Measurements from ENCODE around the gene RCE1. TPM values are rescaled to one million over a fixed set of nuclear protein-coding genes. Genes with fewer than 3 reads are reported as not detected.

Gene RCE1
- total and polyA plus RNA-seq, 9 donors: 9.9 to 17.3 (median 13.7) TPM

DNA sequence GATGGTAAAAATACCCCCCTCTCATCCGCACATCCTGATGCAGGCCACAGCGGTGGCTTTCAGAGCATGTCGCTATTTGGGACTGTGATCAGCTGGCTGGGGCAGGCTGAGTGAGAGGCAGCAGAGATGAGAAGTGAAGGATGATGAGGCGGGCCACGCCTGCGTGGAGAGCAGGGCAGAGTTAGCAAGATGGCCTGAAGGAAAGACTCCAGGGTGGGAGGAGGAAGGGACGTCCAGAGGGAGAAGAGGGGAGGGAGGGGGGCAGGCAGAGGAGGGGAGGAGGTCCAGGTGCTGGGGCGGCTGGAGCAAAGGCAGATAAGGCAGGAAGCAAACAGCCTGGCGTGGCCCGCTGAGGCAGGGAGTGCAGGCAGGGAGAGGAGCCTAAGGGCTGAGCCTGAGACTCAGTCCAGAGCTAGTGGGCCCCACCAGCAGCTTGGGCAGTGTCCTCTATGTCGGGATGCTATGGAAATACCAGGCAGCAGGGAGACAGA is 42.8 kb downstream of the RCE1 start:
- 48% methylated on average over 9 of the region's 11 CpGs for WGBS (ENCODE audit: insufficient coverage)
- Histone ChIP-seq H3K27ac (ENCODE audit: low read length) (no peak overlapping the region), H3K27me3 (ENCODE audit: control insufficient read depth, insufficient read depth, low read length) (no peaks in the 10 kb centered on the region), H3K9me3 (replicated peaks; ENCODE audit: control insufficient read depth, low read depth, low read length) (no peaks in the 10 kb centered on the region), H3K4me3 (ENCODE audit: low read length) (no peak overlapping the region), H3K36me3 (ENCODE audit: control insufficient read depth, insufficient read depth, low read length) (no peaks in the 10 kb centered on the region), H3K4me1 (ENCODE audit: control insufficient read depth, insufficient read depth, low read length) (peaks cover 39% of the 10 kb centered on the region)
- no peak for DNase-seq

DNA sequence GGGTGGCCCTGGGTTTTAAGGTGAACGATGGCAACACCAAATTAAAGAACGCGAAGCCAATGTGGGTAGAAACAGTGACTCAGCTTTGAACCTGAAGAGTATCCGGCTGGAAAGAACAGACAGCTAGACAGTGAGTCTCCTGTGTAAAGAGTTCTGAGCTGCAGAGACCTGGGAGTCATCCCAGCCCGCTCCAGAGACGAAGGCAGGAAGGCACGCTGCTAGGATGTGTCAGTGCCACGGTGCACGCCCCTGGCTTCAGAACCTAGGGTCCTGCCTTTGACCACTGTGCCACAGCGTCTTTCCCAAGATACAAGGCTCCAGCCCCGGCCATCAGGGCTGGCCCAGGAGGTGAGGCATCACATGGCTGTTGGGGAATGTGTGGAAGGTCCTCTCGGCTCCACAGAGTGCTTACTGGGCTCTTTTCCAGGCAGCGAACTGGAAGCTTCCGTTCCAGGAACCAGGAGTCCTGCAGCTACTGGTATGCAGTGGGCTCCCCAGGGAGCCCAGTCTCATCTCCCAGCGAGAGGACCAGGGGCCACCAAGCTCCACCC is 43.5 kb downstream of the RCE1 start:
- 75% methylated on average over 14 of the region's 15 CpGs for WGBS (ENCODE audit: insufficient coverage)
- Histone ChIP-seq H3K4me1 (ENCODE audit: control insufficient read depth, insufficient read depth, low read length) (peaks cover 31% of the 10 kb centered on the region), H3K9me3 (replicated peaks; ENCODE audit: control insufficient read depth, low read depth, low read length) (no peaks in the 10 kb centered on the region), H3K4me3 (ENCODE audit: low read length) (no peak overlapping the region), H3K27me3 (ENCODE audit: control insufficient read depth, insufficient read depth, low read length) (no peaks in the 10 kb centered on the region), H3K27ac (ENCODE audit: low read length) (no peak overlapping the region), H3K36me3 (ENCODE audit: control insufficient read depth, insufficient read depth, low read length) (no peaks in the 10 kb centered on the region)
- no peak for DNase-seq

DNA sequence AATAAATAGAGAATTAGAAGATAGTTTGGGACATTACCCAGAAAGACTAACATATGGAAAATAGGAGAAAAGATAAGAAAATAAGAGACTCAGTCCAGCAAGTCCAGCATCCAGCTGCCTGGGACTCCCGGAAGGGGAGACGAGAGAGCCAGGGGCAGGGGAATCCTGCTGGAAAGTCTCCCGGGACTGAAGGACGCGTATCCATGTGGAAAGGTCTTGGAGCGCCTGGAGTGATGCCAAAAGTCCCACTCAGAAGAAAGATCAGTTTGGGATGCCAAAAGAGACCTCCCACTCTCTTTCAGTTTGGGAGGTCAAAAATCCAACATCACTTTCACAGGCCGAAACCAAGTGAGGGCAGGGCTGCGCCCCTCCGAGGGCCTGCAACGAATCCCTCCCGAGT is 44.3 kb downstream of the RCE1 start:
- Histone ChIP-seq H3K4me1 (ENCODE audit: control insufficient read depth, insufficient read depth, low read length) (peaks cover 23% of the 10 kb centered on the region), H3K27me3 (ENCODE audit: control insufficient read depth, insufficient read depth, low read length) (no peaks in the 10 kb centered on the region), H3K27ac (ENCODE audit: low read length) (no peak overlapping the region), H3K4me3 (ENCODE audit: low read length) (no peak overlapping the region), H3K36me3 (ENCODE audit: control insufficient read depth, insufficient read depth, low read length) (no peaks in the 10 kb centered on the region), H3K9me3 (replicated peaks; ENCODE audit: control insufficient read depth, low read depth, low read length) (no peaks in the 10 kb centered on the region)
- DNase-seq: peak; percentile 49
- WGBS (ENCODE audit: insufficient coverage): 75% methylated on average over 5 of the region's 11 CpGs

DNA sequence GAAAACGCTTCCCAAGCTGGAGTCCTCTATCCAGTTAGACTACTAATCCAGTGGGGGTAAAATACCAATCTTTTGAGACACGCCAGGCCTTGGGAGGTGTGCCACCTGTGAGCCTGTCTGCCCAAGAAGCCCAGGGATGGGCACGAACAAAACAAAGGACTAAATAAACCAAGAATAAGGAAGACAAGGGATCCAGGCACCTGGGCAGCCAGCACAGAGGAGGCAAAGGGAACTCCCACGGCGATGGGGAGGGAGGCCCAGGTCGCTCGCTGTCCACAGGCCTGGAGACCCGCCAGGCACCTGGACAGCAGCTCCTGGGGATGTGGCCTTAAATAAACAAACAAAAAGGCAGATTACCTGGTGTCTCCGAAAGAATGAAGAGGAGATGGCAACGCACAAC is 45.0 kb downstream of the RCE1 start:
- Histone ChIP-seq H3K4me1 (ENCODE audit: control insufficient read depth, insufficient read depth, low read length) (peaks cover 16% of the 10 kb centered on the region), H3K27me3 (ENCODE audit: control insufficient read depth, insufficient read depth, low read length) (no peaks in the 10 kb centered on the region), H3K9me3 (replicated peaks; ENCODE audit: control insufficient read depth, low read depth, low read length) (no peaks in the 10 kb centered on the region), H3K27ac (ENCODE audit: low read length) (no peak overlapping the region), H3K4me3 (ENCODE audit: low read length) (no peak overlapping the region), H3K36me3 (ENCODE audit: control insufficient read depth, insufficient read depth, low read length) (no peaks in the 10 kb centered on the region)
- WGBS (ENCODE audit: insufficient coverage): 90% methylated on average over 7 of the region's 10 CpGs
- no peak for DNase-seq

DNA sequence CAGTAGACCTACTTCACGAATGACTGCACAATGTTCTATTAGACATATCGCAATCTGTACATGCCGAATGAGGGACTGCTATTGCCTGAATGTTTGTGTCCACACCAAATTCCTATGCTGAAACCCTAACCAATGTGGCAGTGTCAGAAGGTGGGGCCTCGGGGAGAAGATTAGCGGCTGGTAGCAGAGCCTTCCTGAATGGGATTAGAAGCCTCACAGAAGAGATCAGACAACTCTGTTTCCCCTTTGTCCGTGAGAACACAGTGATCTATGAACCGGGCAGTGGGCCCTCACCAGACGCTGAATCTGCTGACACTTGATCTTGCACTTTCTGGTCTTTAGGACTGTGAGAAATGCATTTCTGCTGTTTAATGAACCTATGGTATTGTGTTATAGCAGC is 46.7 kb downstream of the RCE1 start:
- Histone ChIP-seq H3K27me3 (ENCODE audit: control insufficient read depth, insufficient read depth, low read length) (no peaks in the 10 kb centered on the region), H3K36me3 (ENCODE audit: control insufficient read depth, insufficient read depth, low read length) (no peaks in the 10 kb centered on the region), H3K4me3 (ENCODE audit: low read length) (no peak overlapping the region), H3K9me3 (replicated peaks; ENCODE audit: control insufficient read depth, low read depth, low read length) (no peaks in the 10 kb centered on the region), H3K27ac (ENCODE audit: low read length) (no peak overlapping the region), H3K4me1 (ENCODE audit: control insufficient read depth, insufficient read depth, low read length) (peaks cover 15% of the 10 kb centered on the region)
- no peak for DNase-seq
- WGBS (ENCODE audit: insufficient coverage): 57% methylated on average over 5 of the region's 8 CpGs

DNA sequence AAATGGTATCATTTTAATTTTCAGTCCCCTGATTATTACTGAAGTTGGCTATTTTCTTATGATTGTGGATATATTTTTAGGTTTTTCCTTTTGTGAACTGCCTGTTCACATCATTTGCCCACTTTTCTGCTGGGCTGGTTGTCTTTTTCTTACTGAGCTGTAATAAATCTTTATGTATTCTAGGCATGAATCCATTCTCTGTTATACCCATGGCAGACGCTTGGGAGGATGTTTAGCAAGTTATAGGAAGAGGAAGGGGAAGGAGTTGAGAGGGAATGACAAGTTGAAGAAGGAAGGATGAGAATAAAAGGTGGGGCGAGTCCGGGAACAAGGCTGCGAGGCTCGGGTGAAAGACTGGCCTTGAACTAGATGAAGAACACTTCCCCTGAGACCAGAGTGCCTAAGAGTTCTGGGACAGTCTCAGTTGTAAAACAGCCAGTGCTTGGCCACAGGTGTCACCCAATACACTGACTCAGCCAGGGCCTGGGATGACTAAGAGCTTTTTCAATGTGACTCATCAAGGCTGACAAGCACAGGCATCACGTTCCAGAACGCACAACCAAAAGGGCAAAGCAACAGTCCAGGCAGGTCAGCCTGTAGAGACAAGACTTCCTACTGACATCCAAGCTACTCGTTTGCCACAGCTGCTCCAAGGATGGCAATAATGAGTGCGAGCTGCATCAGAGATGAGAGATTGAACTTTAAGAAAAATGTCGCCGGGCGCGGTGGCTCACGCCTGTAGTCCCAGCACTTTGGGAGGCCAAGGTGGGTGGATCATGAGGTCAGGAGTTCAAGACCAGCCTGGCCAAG is 48.8 kb downstream of the RCE1 start:
- Histone ChIP-seq H3K4me1 (ENCODE audit: control insufficient read depth, insufficient read depth, low read length) (peaks cover 10% of the 10 kb centered on the region), H3K27ac (ENCODE audit: low read length) (no peak overlapping the region), H3K36me3 (ENCODE audit: control insufficient read depth, insufficient read depth, low read length) (no peaks in the 10 kb centered on the region), H3K9me3 (replicated peaks; ENCODE audit: control insufficient read depth, low read depth, low read length) (no peaks in the 10 kb centered on the region), H3K4me3 (ENCODE audit: low read length) (no peak overlapping the region), H3K27me3 (ENCODE audit: control insufficient read depth, insufficient read depth, low read length) (no peaks in the 10 kb centered on the region)
- DNase-seq: peak; percentile 24
- 63% methylated on average over 7 of the region's 14 CpGs for WGBS (ENCODE audit: insufficient coverage)

DNA sequence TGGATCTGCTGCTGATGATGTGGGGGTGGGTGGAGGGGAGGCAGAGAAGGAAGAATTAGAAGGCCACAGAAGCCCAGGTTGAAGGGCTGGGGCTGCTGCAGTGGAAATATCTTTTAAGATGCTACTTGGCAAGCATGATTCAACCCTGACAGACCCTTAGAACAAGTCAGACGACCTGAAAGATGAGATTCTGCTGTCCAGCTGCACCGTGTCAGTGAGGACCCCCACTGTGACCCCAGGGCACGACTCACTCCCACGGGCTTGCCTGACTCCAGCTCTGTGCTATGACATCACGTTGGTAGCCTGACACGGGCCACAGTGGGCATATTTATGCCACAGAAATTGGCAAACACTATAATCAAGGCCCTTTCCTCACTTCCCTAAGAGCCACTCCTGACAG is 49.7 kb downstream of the RCE1 start:
- no peak for DNase-seq
- H3K9me3 ChIP-seq (replicated peaks; ENCODE audit: control insufficient read depth, low read depth, low read length): no peaks in the 10 kb centered on the region
- H3K27me3 ChIP-seq (ENCODE audit: control insufficient read depth, insufficient read depth, low read length): no peaks in the 10 kb centered on the region
- H3K4me3 ChIP-seq (ENCODE audit: low read length): no peak overlapping the region
- H3K36me3 ChIP-seq (ENCODE audit: control insufficient read depth, insufficient read depth, low read length): no peaks in the 10 kb centered on the region
- H3K27ac ChIP-seq (ENCODE audit: low read length): no peak overlapping the region
- H3K4me1 ChIP-seq (ENCODE audit: control insufficient read depth, insufficient read depth, low read length): peaks cover 7% of the 10 kb centered on the region
- 51% methylated on average over 6 of the region's 6 CpGs for WGBS (ENCODE audit: insufficient coverage)

DNA sequence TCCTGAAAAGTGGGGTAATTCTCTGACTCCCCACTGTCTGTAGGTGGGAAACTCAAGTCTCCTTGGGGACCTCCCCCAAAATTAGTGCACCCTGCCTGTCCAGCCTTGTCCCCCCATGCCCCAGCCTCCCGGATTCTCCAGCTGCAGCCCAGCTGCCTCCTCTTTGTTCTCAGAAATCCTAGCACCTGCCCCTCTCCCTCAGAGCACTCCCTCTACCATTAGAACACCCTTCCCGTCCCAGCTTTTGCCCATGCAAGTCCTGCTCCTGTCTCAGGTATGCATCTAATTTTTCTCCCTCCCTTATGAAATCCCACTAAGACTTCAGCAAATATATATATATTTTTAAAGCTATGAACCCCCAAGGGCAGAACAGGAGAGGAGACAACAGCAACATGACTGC is 50.9 kb downstream of the RCE1 start:
- Histone ChIP-seq H3K36me3 (ENCODE audit: control insufficient read depth, insufficient read depth, low read length) (no peaks in the 10 kb centered on the region), H3K27me3 (ENCODE audit: control insufficient read depth, insufficient read depth, low read length) (no peaks in the 10 kb centered on the region), H3K9me3 (replicated peaks; ENCODE audit: control insufficient read depth, low read depth, low read length) (no peaks in the 10 kb centered on the region), H3K4me1 (ENCODE audit: control insufficient read depth, insufficient read depth, low read length) (peaks cover 7% of the 10 kb centered on the region), H3K4me3 (ENCODE audit: low read length) (no peak overlapping the region), H3K27ac (ENCODE audit: low read length) (no peak overlapping the region)
- no peak for DNase-seq
- WGBS (ENCODE audit: insufficient coverage): 19% methylated on average over 2 of the region's 2 CpGs

Other genes with a start within 250 kb of the RCE1 start
- 25.9 TPM for gene RBM14, start 226.8 kb upstream of the RCE1 start, total RNA-seq
- gene RBM14, start 226.8 kb upstream of the RCE1 start, polyA plus RNA-seq (ENCODE audit: insufficient read depth in 1 of 8, insufficient read length in 8 of 8, low replicate concordance in 1 of 8): 10 to 100 TPM; 35.2 to 56.5 (median 42.9) TPM
- 98.1 TPM for gene RBM4, start 204.7 kb upstream of the RCE1 start, total RNA-seq
- gene RBM4, start 204.7 kb upstream of the RCE1 start, polyA plus RNA-seq (ENCODE audit: insufficient read depth in 1 of 8, insufficient read length in 8 of 8, low replicate concordance in 1 of 8): 100 to 1,000 TPM; 123 to 167 (median 148) TPM
- 26.7 TPM for gene RBM4B, start 165.6 kb upstream of the RCE1 start, total RNA-seq
- gene RBM4B, start 165.6 kb upstream of the RCE1 start, polyA plus RNA-seq (ENCODE audit: insufficient read depth in 1 of 8, insufficient read length in 8 of 8, low replicate concordance in 1 of 8): 10 to 100 TPM; 28.3 to 42.8 (median 31.7) TPM
- gene SPTBN2, start 114.2 kb upstream of the RCE1 start, total RNA-seq: 13.3 TPM
- 10 to 100 TPM in 6 of 8 donors, 1 to 10 TPM in 2; 8.6 to 19.0 (median 16.9) TPM for gene SPTBN2, start 114.2 kb upstream of the RCE1 start, polyA plus RNA-seq (ENCODE audit: insufficient read depth in 1 of 8, insufficient read length in 8 of 8, low replicate concordance in 1 of 8)
- 24.0 TPM for gene LRFN4, start 13.6 kb downstream of the RCE1 start, total RNA-seq
- gene LRFN4, start 13.6 kb downstream of the RCE1 start, polyA plus RNA-seq (ENCODE audit: insufficient read depth in 1 of 8, insufficient read length in 8 of 8, low replicate concordance in 1 of 8): 10 to 100 TPM; 26.3 to 35.7 (median 32.2) TPM
- 10.0 TPM for gene PC, start 114.9 kb downstream of the RCE1 start, total RNA-seq
- gene PC, start 114.9 kb downstream of the RCE1 start, polyA plus RNA-seq (ENCODE audit: insufficient read depth in 1 of 8, insufficient read length in 8 of 8, low replicate concordance in 1 of 8): 10 to 100 TPM; 15.1 to 30.9 (median 19.3) TPM
- not detected for gene C11orf86, start 131.9 kb downstream of the RCE1 start, total RNA-seq
- gene C11orf86, start 131.9 kb downstream of the RCE1 start, polyA plus RNA-seq (ENCODE audit: insufficient read depth in 1 of 8, insufficient read length in 8 of 8, low replicate concordance in 1 of 8): 1 to 10 TPM in 1 of 8 donors, not detected in 7; 1.0 TPM
- not detected for gene SYT12, start 179.7 kb downstream of the RCE1 start, total RNA-seq
- gene SYT12, start 179.7 kb downstream of the RCE1 start, polyA plus RNA-seq (ENCODE audit: insufficient read depth in 1 of 8, insufficient read length in 8 of 8, low replicate concordance in 1 of 8): under 1 TPM; 0.05 to 0.30 (median 0.07) TPM
- 14.2 TPM for gene RHOD, start 213.4 kb downstream of the RCE1 start, total RNA-seq
- 10 to 100 TPM; 13.2 to 20.9 (median 17.5) TPM for gene RHOD, start 213.4 kb downstream of the RCE1 start, polyA plus RNA-seq (ENCODE audit: insufficient read depth in 1 of 8, insufficient read length in 8 of 8, low replicate concordance in 1 of 8)